Lung (tissue), 12 donors: ENCODE data around the gene ADIPOQ. TPM values are rescaled to one million over a fixed set of nuclear protein-coding genes. Genes with fewer than 3 reads are reported as not detected.
A peak's percentile ranks its signal among the peaks of the same experiment; 100 is the strongest.
"Not testable (repeated sequence)": the region's sequence is repeated elsewhere in the genome, so short reads cannot be mapped to it uniquely, and the experiment has no call there.

ENCODE experiments used
- ATAC-seq: fragments of 200-7000 bp; cut with Tn5 transposase; one replicate; pipeline ENCODE4 v1.9.1; 2020; ENCODE audit warnings: moderate number of reproducible peaks; ENCODE audit not compliant: insufficient read depth, low FRiP score
- DNase-seq, 3 donors: peaks; one replicate each; pipeline ENCODE4 v3.0.0-alpha.2; 2013 to 2017
- H3K27ac ChIP-seq, 2 donors: one replicate each; pipeline ENCODE4 v1.5.1; 2013; ENCODE audit warnings: mild to moderate bottlenecking in 2 of 2, moderate library complexity in 2 of 2, control low read depth in 1 of 2, inconsistent platforms in 1 of 2, low read depth in 1 of 2, low read length in 1 of 2
- H3K27me3 ChIP-seq, 3 donors: one replicate each; pipeline ENCODE4 v1.5.1; 2013; ENCODE audit warnings: low read length in 2 of 3; ENCODE audit not compliant: control insufficient read depth in 3 of 3, insufficient read depth in 3 of 3
- H3K36me3 ChIP-seq, 4 donors: one replicate each; pipeline ENCODE4 v1.5.1; 2013; ENCODE audit warnings: low read length in 4 of 4, mild to moderate bottlenecking in 1 of 4, moderate library complexity in 1 of 4; ENCODE audit not compliant: control insufficient read depth in 4 of 4, insufficient read depth in 4 of 4
- H3K4me1 ChIP-seq, 5 donors: one replicate each; pipeline ENCODE4 v1.5.1; 2013; ENCODE audit warnings: low read length in 5 of 5, mild to moderate bottlenecking in 2 of 5, moderate library complexity in 1 of 5; ENCODE audit not compliant: control insufficient read depth in 5 of 5, insufficient read depth in 5 of 5
- H3K4me3 ChIP-seq: one replicate; pipeline ENCODE4 v1.5.1; 2013; ENCODE audit warnings: mild to moderate bottlenecking, control low read depth, moderate library complexity
- H3K9ac ChIP-seq, 2 donors: one replicate each; pipeline ENCODE4 v1.5.1; 2013; ENCODE audit warnings: low read length in 2 of 2, control low read depth in 1 of 2; ENCODE audit not compliant: insufficient read depth in 1 of 2
- H3K9me3 ChIP-seq, 4 donors: one replicate each; pipeline ENCODE4 v1.5.1; 2013; ENCODE audit warnings: low read length in 3 of 4, mild to moderate bottlenecking in 1 of 4, moderate library complexity in 1 of 4; ENCODE audit not compliant: control insufficient read depth in 4 of 4, insufficient read depth in 3 of 4
- WGBS, 2 donors: extraction: QIAGEN DNeasy Blood & Tissue Kit; methylation state at CpG; one replicate each; pipeline ENCODE4 v1.1.7; 2013; 5-methylcytosine and 5-hydroxymethylcytosine counted together
- polyA plus RNA-seq, 2 donors: library from polyadenylated mRNA; stranded (reverse); fragments of 200-250 nt; gene quantifications; one replicate each; pipeline ENCODE4 v1.2.1, GENCODE V29; 2013
- total RNA-seq, 2 donors: library from RNA; depleted of rRNA in 1 of 2; stranded (reverse); fragments of >200 nt in 1 of 2; gene quantifications; one replicate each; pipeline ENCODE4 v1.2.1, GENCODE V29; 2014 to 2021
- TF ChIP-seq, protein P1 (sequence below): IDR thresholded peaks from 2 replicates; pipeline ENCODE4 v1.5.1; 2012; ENCODE audit warnings: mild to moderate bottlenecking; ENCODE audit errors: control extremely low read depth, extremely low read depth
- donor health status: control.
- donor health status: control.
- donor health status: Bipolar disorder and iron deficiency.
- donor health status: healthy.
- donor health status: DM: yes; HTN: yes; CAD: no.

Gene ADIPOQ
- total and polyA plus RNA-seq, 4 donors = 0.01 to 0.09 TPM; not detected in 2

DNA sequence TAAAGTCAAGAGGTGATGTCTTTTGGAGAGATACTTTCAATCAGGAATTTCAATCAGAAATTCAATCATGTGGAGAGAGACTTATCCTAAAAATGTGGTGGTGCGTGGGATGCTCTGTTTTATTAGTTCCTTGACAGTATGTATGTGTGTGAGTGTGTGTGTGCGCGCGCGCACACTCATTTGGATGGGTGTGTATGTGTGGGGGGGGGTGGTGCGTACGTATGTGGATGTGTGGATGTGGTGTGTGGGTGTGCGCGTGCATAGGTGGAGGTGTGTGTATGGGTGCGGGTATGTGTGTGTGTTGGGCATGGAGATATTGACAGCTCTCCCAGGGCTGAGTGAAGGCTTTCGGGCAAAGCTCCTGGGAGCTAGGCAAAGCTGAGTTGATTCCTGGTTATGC, 2.4 kb downstream of the ADIPOQ start:
- WGBS, 2 donors = 85 to 89% methylated on average over 11 of the region's 11 CpGs
- peaks cover 0 to 3% (median 0%) of the 10 kb centered on the region in 4 donors for H3K9me3 ChIP-seq
- H3K36me3 ChIP-seq = no peaks in the 10 kb centered on the region
- no peaks in the 10 kb centered on the region for H3K4me1 ChIP-seq
- peaks cover 0 to 5% (median 2%) of the 10 kb centered on the region in 3 donors for H3K27me3 ChIP-seq
- no peak overlapping the region for H3K27ac ChIP-seq
- no peak overlapping the region for H3K4me3 ChIP-seq
- H3K9ac ChIP-seq = no peak overlapping the region
- DNase-seq = no peak
- no peak for ATAC-seq
- TF ChIP-seq, protein P1, sequence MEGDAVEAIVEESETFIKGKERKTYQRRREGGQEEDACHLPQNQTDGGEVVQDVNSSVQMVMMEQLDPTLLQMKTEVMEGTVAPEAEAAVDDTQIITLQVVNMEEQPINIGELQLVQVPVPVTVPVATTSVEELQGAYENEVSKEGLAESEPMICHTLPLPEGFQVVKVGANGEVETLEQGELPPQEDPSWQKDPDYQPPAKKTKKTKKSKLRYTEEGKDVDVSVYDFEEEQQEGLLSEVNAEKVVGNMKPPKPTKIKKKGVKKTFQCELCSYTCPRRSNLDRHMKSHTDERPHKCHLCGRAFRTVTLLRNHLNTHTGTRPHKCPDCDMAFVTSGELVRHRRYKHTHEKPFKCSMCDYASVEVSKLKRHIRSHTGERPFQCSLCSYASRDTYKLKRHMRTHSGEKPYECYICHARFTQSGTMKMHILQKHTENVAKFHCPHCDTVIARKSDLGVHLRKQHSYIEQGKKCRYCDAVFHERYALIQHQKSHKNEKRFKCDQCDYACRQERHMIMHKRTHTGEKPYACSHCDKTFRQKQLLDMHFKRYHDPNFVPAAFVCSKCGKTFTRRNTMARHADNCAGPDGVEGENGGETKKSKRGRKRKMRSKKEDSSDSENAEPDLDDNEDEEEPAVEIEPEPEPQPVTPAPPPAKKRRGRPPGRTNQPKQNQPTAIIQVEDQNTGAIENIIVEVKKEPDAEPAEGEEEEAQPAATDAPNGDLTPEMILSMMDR = no peak

DNA sequence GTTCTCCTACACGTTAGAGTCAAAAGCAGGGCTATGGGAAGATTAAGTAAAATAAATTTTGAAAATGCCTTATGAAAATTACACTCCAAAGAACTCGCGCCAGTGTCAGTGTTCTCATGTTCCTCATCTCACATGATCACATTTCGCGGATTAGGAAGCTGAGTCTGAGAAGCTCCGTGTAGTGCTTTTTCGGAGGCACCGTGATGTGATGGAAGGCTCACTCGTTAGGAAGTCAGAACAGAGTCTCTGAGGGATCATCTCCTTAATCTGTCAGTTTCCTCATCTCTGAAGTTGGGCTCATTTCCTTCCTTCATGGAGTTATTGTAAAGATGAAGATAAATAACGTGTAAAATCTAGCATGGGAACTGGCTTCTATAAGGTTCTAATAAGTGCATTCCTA, 3.2 kb downstream of the ADIPOQ start:
- peaks cover 0 to 5% (median 2%) of the 10 kb centered on the region in 3 donors for H3K27me3 ChIP-seq
- peaks cover 0 to 3% (median 0%) of the 10 kb centered on the region in 4 donors for H3K9me3 ChIP-seq
- TF ChIP-seq, protein P1 = no peak
- WGBS, 2 donors = 59 to 65% methylated on average over 10 of the region's 10 CpGs
- no peaks in the 10 kb centered on the region for H3K36me3 ChIP-seq
- H3K4me3 ChIP-seq = no peak overlapping the region
- H3K4me1 ChIP-seq = no peaks in the 10 kb centered on the region
- ATAC-seq (no peak), DNase-seq (no peak)
- no peak overlapping the region for H3K27ac ChIP-seq
- H3K9ac ChIP-seq = no peak overlapping the region

DNA sequence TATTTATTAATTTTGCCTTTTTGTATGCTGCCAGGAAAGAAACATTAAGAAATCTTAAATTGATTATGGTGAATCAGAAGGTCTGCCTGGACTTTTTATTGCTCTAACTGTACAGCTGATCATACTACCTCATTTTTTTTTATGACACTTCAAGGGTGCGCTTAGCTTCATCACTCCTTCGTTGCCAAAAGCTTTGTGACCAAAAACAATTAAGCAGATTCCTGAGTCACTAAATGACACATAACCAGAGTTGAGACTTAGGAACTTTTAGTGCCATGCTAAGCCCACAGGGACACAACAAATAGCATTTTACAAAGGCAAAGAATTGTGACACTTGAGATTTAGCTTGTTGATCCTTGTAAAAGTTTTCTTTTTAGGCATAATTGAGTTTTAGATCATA, 4.9 kb downstream of the ADIPOQ start:
- H3K27me3 ChIP-seq = peaks cover 0 to 5% (median 2%) of the 10 kb centered on the region in 3 donors
- WGBS, 2 donors = 80 to 81% methylated on average over 2 of the region's 2 CpGs
- H3K4me1 ChIP-seq = no peaks in the 10 kb centered on the region
- no peak overlapping the region for H3K9ac ChIP-seq
- DNase-seq = no peak
- no peak overlapping the region for H3K4me3 ChIP-seq
- ATAC-seq = no peak
- H3K27ac ChIP-seq = no peak overlapping the region
- peaks cover 0 to 3% (median 0%) of the 10 kb centered on the region in 4 donors for H3K9me3 ChIP-seq
- H3K36me3 ChIP-seq = no peaks in the 10 kb centered on the region
- TF ChIP-seq, protein P1 = no peak

DNA sequence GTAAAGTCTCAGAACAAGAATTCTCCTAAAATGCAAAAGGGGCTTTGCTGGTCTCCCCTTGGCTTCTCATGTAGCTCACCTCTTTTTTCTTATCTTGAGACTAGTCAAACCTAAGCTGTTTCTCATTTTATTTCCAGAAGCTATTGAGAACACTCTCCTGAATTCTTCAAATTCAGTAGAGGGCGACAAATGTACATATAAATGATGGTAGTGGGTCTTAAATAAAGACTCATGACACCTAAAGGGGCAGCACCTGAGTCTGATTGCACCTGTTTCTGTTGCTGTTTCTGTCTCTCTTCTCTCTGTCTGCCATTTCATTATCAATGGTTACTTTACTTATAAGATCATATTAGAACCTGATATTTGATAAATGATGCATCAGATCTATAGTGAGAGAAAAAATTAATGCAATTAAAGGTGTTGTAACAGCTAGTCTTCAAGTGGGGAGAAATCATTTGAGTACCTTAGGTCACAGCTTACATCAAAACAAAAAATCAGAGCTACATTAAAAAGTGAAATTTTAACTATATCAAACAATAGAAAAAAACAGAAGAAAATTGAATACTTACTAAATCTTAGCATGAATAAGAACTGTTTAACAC, 7.0 kb downstream of the ADIPOQ start:
- Histone ChIP-seq H3K4me3 (no peak overlapping the region), H3K4me1 (no peaks in the 10 kb centered on the region), H3K36me3 (no peaks in the 10 kb centered on the region), H3K9me3 (peaks cover 0 to 3% (median 0%) of the 10 kb centered on the region in 4 donors), H3K27ac (no peak overlapping the region), H3K27me3 (peaks cover 0 to 5% (median 2%) of the 10 kb centered on the region in 3 donors), H3K9ac (no peak overlapping the region)
- TF ChIP-seq, protein P1 = peak; percentile 18
- ATAC-seq = no peak
- DNase-seq = peak in 2 of 3 donors; percentile 48 to 64
- WGBS, 2 donors = 4% methylated on average over 1 of the region's 1 CpG

DNA sequence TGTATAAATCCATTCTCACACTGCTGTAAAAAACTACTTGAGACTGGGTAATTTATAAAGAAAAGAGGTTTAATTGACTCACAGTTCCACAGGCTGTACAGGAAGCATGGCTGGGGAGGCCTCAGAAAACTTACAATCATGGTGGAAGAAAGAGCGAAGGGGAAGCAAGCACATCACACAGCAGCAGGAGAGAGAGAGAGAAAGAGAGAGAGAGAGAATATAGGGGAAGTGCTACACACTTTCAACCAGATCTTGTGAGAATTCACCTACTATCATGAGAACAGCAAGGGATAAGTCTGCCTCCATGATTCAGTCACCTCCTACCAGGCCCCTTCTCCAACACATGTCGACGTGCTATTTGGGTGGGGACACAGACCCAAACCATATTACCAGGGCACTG, 9.3 kb downstream of the ADIPOQ start:
- ATAC-seq, H3K27me3 ChIP-seq, H3K4me3 ChIP-seq, H3K36me3 ChIP-seq, DNase-seq, H3K27ac ChIP-seq, H3K4me1 ChIP-seq, H3K9ac ChIP-seq, H3K9me3 ChIP-seq: not testable (repeated sequence)
- 96 to 99% methylated on average over 3 of the region's 3 CpGs for WGBS, 2 donors
